Bronchial epithelial cell (primary cell): Measurements from ENCODE around the gene USP28. TPM values are rescaled to one million over a fixed set of nuclear protein-coding genes. Genes with fewer than 3 reads are reported as not detected.
"Not testable (repeated sequence)": the region's sequence is repeated elsewhere in the genome, so short reads cannot be mapped to it uniquely, and the experiment has no call there.

Experiments used
- DNase-seq: peaks from one replicate; pipeline ENCODE4 v3.0.0-alpha.2; 2010; ENCODE audit warnings: low read depth
- FAIRE-seq: peaks from 2 replicates; lab custom pipeline; 2011; peaks lifted over from hg19 to GRCh38; lab: Jason Lieb, UNC
- H3K27me3 ChIP-seq: 2 replicates; pipeline ENCODE4 v1.5.1; 2011; ENCODE audit warnings: low read length; ENCODE audit not compliant: control insufficient read depth, insufficient read depth
- H3K36me3 ChIP-seq: 2 replicates; pipeline ENCODE4 v1.5.1; 2011; ENCODE audit warnings: low read length; ENCODE audit not compliant: control insufficient read depth, insufficient read depth
- H3K4me3 ChIP-seq: 2 replicates; pipeline ENCODE4 v1.5.1; 2011; ENCODE audit warnings: mild to moderate bottlenecking, low read depth, low read length, control low read depth
- total RNA-seq: library from RNA; depleted of rRNA; stranded (reverse); fragments of >200 nt; gene quantifications from 2 replicates; pipeline ENCODE4 v1.2.1, GENCODE V29; 2014
- TF ChIP-seq, protein P1 (sequence below): IDR thresholded peaks from 2 replicates; pipeline ENCODE4 v1.5.1; 2011; ENCODE audit warnings: mild to moderate bottlenecking, moderate library complexity, low read length, control low read depth, inconsistent platforms; ENCODE audit not compliant: insufficient read depth, severe bottlenecking

The USP28 gene, protein sequence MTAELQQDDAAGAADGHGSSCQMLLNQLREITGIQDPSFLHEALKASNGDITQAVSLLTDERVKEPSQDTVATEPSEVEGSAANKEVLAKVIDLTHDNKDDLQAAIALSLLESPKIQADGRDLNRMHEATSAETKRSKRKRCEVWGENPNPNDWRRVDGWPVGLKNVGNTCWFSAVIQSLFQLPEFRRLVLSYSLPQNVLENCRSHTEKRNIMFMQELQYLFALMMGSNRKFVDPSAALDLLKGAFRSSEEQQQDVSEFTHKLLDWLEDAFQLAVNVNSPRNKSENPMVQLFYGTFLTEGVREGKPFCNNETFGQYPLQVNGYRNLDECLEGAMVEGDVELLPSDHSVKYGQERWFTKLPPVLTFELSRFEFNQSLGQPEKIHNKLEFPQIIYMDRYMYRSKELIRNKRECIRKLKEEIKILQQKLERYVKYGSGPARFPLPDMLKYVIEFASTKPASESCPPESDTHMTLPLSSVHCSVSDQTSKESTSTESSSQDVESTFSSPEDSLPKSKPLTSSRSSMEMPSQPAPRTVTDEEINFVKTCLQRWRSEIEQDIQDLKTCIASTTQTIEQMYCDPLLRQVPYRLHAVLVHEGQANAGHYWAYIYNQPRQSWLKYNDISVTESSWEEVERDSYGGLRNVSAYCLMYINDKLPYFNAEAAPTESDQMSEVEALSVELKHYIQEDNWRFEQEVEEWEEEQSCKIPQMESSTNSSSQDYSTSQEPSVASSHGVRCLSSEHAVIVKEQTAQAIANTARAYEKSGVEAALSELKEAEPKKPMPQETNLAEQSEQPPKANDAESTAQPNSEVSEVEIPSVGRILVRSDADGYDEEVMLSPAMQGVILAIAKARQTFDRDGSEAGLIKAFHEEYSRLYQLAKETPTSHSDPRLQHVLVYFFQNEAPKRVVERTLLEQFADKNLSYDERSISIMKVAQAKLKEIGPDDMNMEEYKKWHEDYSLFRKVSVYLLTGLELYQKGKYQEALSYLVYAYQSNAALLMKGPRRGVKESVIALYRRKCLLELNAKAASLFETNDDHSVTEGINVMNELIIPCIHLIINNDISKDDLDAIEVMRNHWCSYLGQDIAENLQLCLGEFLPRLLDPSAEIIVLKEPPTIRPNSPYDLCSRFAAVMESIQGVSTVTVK
- 20.5 and 30.0 TPM in 2 replicates for total RNA-seq

DNA sequence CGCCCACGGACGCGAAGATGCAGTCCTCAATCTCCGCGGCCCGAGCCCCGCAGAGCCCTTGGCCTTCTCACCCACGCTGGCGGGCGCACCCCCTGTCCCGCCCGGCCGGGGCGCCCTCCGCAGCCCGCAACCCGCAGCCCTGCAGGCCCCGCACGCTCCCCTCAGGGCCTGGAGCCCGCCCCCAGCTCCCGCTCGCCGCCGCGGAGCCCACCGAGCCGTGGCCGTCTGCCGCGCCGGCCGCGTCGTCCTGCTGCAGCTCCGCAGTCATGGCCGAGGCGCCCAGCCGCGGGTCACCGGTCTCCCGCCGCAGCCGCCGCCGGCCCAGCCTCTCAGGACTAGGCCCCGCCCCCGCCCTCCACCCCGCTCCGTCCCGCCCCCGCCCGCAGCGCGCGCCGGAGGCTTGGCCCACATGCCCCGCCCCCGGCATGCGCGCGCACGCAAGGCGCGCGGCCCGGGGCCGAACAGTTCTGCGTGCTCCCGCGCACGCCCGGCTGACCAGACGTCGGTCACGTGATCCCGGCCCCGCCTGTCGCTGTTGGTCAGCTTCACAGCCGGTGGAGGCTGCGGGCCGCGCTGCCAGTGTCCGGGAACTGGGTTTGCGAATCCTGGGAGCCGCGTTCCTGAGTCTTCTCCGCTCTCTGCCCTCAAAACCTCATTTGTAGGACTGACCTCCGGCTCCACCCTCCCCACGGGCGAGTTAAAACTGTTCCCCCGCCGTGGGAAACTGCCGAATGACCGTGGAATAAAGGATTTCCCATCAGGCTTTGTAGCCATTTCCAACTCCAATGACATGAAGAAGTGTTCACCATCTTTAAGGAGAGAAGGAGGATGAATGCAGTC, at the start of gene USP28:
Gene USP28 (minus strand): TSS at position 339 of the 840 bp plus-strand sequence. CDS start 71 bp downstream, at position 268.
- Histone ChIP-seq H3K27me3 (no peaks in the 10 kb centered on the region), H3K36me3 (no peaks in the 10 kb centered on the region), H3K4me3 (peak within 1 kb of the TSS; percentile 71)
- TF ChIP-seq, protein P1, sequence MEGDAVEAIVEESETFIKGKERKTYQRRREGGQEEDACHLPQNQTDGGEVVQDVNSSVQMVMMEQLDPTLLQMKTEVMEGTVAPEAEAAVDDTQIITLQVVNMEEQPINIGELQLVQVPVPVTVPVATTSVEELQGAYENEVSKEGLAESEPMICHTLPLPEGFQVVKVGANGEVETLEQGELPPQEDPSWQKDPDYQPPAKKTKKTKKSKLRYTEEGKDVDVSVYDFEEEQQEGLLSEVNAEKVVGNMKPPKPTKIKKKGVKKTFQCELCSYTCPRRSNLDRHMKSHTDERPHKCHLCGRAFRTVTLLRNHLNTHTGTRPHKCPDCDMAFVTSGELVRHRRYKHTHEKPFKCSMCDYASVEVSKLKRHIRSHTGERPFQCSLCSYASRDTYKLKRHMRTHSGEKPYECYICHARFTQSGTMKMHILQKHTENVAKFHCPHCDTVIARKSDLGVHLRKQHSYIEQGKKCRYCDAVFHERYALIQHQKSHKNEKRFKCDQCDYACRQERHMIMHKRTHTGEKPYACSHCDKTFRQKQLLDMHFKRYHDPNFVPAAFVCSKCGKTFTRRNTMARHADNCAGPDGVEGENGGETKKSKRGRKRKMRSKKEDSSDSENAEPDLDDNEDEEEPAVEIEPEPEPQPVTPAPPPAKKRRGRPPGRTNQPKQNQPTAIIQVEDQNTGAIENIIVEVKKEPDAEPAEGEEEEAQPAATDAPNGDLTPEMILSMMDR = no peak
- no peak for FAIRE-seq
- DNase-seq = peak; percentile 76

DNA sequence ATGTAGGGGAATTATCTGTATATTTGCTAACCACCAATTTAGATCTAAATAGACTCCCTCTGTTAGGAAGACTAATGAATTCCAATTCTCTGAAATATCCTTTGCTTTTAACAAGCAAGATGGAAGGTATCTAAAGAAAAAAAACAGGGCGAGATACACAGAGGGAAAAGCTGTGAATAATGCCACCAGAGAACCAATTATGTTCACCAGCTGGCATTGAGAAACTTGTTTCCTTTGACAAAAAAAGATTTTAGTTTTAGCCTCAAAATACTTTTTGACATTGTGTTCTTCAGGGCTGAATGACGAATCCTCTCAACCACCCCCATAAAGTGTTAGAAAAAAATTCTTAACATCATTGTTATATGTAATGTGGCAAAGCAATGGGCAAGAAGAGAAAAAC, 48.2 kb upstream of the USP28 start:
- DNase-seq (no peak), FAIRE-seq (no peak)
- H3K4me3 ChIP-seq = no peak overlapping the region
- TF ChIP-seq, protein P1 = no peak
- no peaks in the 10 kb centered on the region for H3K36me3 ChIP-seq
- H3K27me3 ChIP-seq = no peaks in the 10 kb centered on the region

DNA sequence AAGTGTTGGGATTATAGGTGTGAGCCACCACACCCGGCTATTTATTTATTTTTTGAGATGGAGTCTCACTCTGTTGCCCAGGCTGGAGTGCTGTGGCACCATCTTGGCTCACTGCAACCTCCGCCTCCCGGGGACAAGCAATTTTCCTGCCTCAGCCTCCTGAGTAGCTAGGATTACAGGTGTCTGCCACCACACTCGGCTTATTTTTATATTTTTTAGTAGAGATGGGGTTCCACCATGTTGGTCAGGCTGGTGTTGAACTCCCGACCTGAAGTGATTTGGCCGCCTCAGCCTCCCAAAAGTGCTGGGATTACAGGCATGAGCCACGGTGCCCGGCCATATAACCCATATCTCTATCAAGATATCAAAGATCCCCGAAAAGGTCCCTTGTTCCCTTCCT, 36.1 kb upstream of the USP28 start:
- not testable (repeated sequence) for H3K4me3 ChIP-seq, FAIRE-seq, H3K27me3 ChIP-seq, H3K36me3 ChIP-seq, DNase-seq

DNA sequence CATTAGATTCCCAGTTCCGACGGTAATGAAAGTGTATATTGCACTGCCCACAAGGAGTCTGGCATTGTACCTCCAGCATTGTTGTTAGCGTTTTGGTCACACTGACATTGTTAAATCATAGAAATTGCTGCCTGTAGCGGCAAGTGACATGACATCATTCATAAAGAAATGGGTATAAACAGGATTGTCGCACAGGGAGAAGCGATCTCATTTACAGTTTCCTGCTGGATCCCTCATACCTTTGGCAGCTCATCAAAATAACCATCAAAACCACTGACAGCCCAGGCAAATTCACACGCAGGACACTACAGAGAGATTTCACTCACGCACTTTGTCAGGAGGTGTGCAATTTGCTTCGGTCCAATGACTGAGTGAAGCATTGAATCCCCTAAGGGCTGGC, 32.7 kb upstream of the USP28 start:
- no peak for FAIRE-seq
- DNase-seq = no peak
- H3K27me3 ChIP-seq = no peaks in the 10 kb centered on the region
- H3K4me3 ChIP-seq = no peak overlapping the region
- H3K36me3 ChIP-seq = no peaks in the 10 kb centered on the region
- TF ChIP-seq, protein P1 = no peak

DNA sequence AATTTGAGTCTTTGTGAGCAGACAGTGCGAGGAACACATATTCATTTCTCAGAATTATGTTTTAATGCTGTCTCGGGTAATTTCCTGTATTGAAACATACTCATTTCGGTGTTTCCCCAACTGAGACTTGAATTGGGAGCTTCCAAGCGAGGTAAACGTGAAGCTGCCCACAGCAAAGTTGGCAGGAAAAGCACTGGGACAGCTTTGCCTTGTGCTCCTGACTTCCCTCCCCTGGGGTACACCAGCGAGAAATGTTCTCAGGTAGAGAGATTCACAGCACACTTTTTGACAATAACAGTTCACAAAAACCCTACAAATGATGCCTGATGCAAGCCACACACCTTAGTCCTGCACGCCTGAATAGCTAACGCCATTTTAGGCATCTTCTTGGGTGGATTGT, 32.3 kb upstream of the USP28 start:
- no peak for DNase-seq
- TF ChIP-seq, protein P1 = no peak
- H3K27me3 ChIP-seq = no peaks in the 10 kb centered on the region
- no peaks in the 10 kb centered on the region for H3K36me3 ChIP-seq
- H3K4me3 ChIP-seq = no peak overlapping the region
- no peak for FAIRE-seq
